ENCODE measurements around the gene DALRD3. TPM values are rescaled to one million over a fixed set of nuclear protein-coding genes. Genes with fewer than 3 reads are reported as not detected.

Gene DALRD3
- total RNA-seq, 4 donors from 2014 or later: 35.7 to 48.6 (median 43.8) TPM

DNA sequence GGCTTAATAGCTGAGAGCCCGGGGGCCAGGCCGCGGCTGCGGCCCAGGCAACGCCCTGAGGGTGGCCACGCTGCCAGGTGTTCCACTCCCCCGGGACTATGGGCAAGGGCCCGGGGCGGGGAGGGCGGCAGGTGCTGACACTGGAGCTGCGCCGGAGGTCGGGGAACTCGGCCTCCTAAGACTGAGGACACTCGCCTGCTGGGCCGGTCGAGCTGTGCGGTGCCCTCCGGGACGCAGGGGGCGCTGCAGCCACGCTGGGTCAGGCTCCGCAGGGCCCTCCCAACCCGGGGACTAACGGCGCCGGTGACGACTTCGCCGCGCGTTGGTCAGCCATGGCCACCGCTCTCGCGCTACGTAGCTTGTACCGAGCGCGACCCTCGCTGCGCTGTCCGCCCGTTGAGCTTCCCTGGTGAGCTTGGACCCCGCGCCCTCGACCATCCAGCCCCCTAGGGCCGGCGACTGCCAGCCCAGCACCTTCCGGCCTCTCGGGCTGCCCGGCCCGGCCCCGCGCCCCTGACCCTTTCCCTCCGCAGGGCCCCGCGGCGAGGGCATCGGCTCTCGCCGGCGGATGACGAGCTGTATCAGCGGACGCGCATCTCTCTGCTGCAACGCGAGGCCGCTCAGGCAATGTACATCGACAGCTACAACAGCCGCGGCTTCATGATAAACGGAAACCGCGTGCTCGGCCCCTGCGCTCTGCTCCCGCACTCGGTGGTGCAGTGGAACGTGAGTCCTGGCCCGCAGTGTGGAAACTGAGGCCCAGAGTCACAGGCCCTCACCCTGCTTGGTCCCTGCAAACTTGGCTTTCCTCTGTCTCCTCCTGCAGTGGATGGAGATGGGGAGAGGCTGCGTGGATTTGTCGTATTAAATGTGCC, 3.7 kb upstream of the DALRD3 start, which contains the start of gene NDUFAF3:
TSS of gene NDUFAF3 (plus strand) at position 309 of the 875 bp plus-strand sequence. CDS start at position 333, 24 bp downstream.
- H3K4me3 ChIP-seq: peak within 1 kb of the TSS; percentile 69 to 92 (median 89)
- H3K9me3 ChIP-seq: no peaks in the 10 kb centered on the region
- TF ChIP-seq POLR2A (IDR thresholded peaks at IDR 0.05) (peak; percentile 77 to 84), CTCF (IDR thresholded peaks at IDR 0.05) (peak; percentile 98 to 100 (median 98)), EP300 (IDR thresholded peaks at IDR 0.05) (peak; percentile 33 to 83)
- H3K4me1 ChIP-seq: peaks cover 0 to 68% (median 34%) of the 10 kb centered on the region in 4 donors
- H3K27me3 ChIP-seq: no peaks in the 10 kb centered on the region
- H3K27ac ChIP-seq: peak within 1 kb of the TSS; percentile 96 to 100 (median 100)
- 0% methylated on average over 9 to 46 of the region's 83 CpGs for WGBS, 2 donors
- peaks cover 0 to 42% (median 8%) of the 10 kb centered on the region in 3 donors for H3K36me3 ChIP-seq
- peak; percentile 83 to 86 for DNase-seq (ENCODE audit: low spot score in 2 of 2)

DNA sequence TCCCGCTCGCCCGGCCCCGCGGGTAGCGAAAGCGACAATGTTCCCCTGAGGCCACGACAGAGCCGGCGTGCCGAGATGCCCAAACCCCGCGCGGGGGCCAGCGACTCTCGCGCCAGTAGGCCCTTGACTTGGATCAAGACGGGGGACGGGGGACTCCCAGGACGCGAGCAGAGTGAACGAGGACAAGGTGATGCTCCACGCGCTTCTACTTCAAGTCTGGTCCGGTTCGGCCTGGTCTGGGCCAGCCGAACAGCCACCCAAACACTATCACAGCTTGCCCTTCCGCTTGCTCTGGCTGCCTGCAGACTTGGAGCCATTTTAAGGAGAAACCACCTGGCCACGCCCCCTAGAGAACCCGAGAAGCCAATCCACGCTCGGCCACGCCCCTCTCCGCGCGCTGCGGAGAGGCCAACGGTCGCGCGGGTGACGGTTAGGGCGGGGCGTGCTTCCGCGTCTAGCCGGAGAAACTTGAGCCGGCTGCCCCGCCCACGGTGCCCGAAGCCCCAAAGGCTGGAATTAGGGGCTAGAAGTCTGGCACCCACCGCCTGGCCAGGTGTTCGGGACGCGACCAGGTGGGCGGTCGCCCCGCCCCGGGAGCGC, 2.9 kb upstream of the DALRD3 start:
- Histone ChIP-seq H3K36me3 (peaks cover 0 to 42% (median 8%) of the 10 kb centered on the region in 3 donors), H3K27ac (peak overlapping the region; percentile 96 to 100 (median 100)), H3K9me3 (no peaks in the 10 kb centered on the region), H3K27me3 (no peaks in the 10 kb centered on the region), H3K4me3 (peak overlapping the region; percentile 69 to 92 (median 89)), H3K4me1 (peaks cover 0 to 68% (median 34%) of the 10 kb centered on the region in 4 donors)
- 0% methylated on average over 23 to 48 of the region's 60 CpGs for WGBS, 2 donors
- TF ChIP-seq POLR2A (IDR thresholded peaks at IDR 0.05): peak; percentile 95 to 99
- TF ChIP-seq EP300 (IDR thresholded peaks at IDR 0.05): peak; percentile 72 to 99
- no peak for TF ChIP-seq CTCF (IDR thresholded peaks at IDR 0.05)
- DNase-seq (ENCODE audit: low spot score in 2 of 2): peak; percentile 100

DNA sequence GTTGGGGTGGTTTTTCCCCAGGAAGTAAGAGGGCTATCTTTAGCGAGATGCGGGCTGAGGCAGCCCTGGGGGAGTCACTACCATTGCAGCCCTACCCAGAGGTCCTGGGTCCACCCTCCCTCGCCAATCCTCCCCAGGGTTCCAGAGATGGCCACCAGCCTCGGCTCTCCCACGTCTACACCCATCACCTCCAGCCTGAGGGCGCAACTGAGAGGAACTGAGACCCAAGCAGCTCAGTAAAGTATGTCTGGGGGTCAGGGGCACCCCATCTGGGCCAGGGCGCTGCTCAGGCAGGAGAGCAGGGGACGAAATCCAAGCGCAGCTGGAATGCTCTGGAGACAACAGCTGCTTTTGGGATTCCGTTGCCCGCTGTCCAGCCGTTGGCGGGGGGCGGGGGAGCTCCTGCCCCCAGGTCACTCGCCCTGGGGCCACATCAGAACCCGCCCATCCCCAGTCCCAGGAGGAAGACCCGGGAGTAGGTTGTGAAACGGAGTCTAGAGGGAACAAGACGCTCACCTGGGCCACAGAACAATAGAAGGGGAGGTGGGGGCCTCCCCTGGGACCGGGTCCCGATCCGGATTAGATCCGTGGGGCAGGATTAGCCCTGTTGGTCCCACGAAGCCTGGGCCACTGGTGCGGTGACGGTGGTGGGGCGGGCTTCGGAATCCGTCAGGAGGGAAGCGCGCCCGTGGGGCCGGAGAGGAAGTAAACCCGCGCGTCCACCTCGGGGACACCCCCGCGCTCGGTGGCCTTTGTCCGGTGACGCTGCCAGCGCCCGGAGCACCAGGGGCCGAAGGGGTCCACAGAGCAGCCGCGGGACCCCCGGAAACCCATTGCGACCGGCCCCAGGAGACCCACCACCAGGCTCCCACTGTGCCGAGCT, 2.2 kb upstream of the DALRD3 start:
- WGBS, 2 donors: 1 to 2% methylated on average over 38 to 40 of the region's 51 CpGs
- H3K4me1 ChIP-seq: peaks cover 0 to 61% (median 34%) of the 10 kb centered on the region in 4 donors
- TF ChIP-seq POLR2A (IDR thresholded peaks at IDR 0.05) (no peak), CTCF (IDR thresholded peaks at IDR 0.05) (no peak), EP300 (IDR thresholded peaks at IDR 0.05) (no peak)

DNA sequence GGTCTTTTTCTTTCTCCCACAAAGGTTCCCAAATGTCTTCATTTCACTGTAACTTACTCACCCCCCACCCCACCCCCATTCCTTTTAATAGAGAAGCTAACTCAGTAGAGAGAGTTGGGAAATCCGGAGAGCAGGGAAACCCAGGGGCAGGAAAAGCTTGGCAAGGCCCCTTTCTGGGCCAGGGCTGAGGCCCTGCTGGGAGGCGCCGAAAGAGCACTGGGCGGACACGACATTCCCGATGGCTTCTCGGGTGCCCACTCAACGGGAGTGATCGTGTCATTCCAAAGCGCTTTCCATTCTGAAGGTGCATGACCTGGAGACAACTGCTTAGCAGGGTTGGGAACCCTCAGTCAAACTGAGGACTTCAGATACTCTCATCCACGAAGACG, 1.6 kb upstream of the DALRD3 start:
- WGBS, 2 donors: 59 to 68% methylated on average over 12 of the region's 12 CpGs
- Histone ChIP-seq H3K27me3 (no peaks in the 10 kb centered on the region), H3K9me3 (no peaks in the 10 kb centered on the region), H3K36me3 (peaks cover 0 to 40% (median 11%) of the 10 kb centered on the region in 3 donors), H3K27ac (peak overlapping the region in 3 of 4 donors; percentile 99 to 100 (median 100)), H3K4me1 (peaks cover 0 to 54% (median 34%) of the 10 kb centered on the region in 4 donors), H3K4me3 (peak overlapping the region; percentile 69 to 92 (median 89))
- no peak for TF ChIP-seq EP300 (IDR thresholded peaks at IDR 0.05)
- no peak for TF ChIP-seq POLR2A (IDR thresholded peaks at IDR 0.05)
- no peak for TF ChIP-seq CTCF (IDR thresholded peaks at IDR 0.05)
- no peak for DNase-seq (ENCODE audit: low spot score in 2 of 2)

More for the DNA sequence above, 2.2 kb upstream of the DALRD3 start:
- peaks cover 0 to 40% (median 8%) of the 10 kb centered on the region in 3 donors for H3K36me3 ChIP-seq
- H3K27me3 ChIP-seq: no peaks in the 10 kb centered on the region
- no peak for DNase-seq (ENCODE audit: low spot score in 2 of 2)
- H3K27ac ChIP-seq: peak overlapping the region; percentile 96 to 100 (median 100)
- H3K9me3 ChIP-seq: no peaks in the 10 kb centered on the region
- peak overlapping the region; percentile 69 to 92 (median 89) for H3K4me3 ChIP-seq
